ENCODE measurements around the gene RPS25. TPM values are rescaled to one million over a fixed set of nuclear protein-coding genes. Genes with fewer than 3 reads are reported as not detected.

The RPS25 gene
- total and polyA plus RNA-seq, 9 of the 15 experiments (the other 6 are each of a cell fraction or from before 2014, with no cell fraction given) = 1,553 to 5,486 (median 2,471) TPM

GRCh38 chr11:119067371-119068222 is 49.5 kb upstream of the RPS25 start, which contains the start of gene VPS11 (continued):
- no peak for TF ChIP-seq ZMIZ1 (IDR thresholded peaks at IDR 0.05; ENCODE audit: low read depth in 2 of 2, low read length in 2 of 2)
- TF ChIP-seq ZNF668 (CRISPR knock-in tag; IDR thresholded peaks at IDR 0.05) = no peak
- TF ChIP-seq ZFX (CRISPR knock-in tag; IDR thresholded peaks at IDR 0.05) = peak; percentile 64; the same call in 1 of the 2 replicates
- no peak for TF ChIP-seq TCFL5 (CRISPR knock-in tag; conservative IDR thresholded peaks at IDR 0.05)
- no peak for TF ChIP-seq SNIP1 (IDR thresholded peaks at IDR 0.05; ENCODE audit: low read depth)
- peak; percentile 98 for TF ChIP-seq SIN3B (IDR thresholded peaks at IDR 0.05; ENCODE audit: low read depth)
- peak in 1 of 2 experiments; percentile 64; a peak in 2 of 4 replicates for TF ChIP-seq RCOR1 (IDR thresholded peaks at IDR 0.05; ENCODE audit: borderline replicate concordance in 1 of 2, low read depth in 2 of 2, low read length in 2 of 2)
- TF ChIP-seq POLR2A (conservative IDR thresholded peaks at IDR 0.05) = peak; percentile 80
- 0 out of 2 replicates have a peak, but pooled peaks have one; percentile 10 for TF ChIP-seq MAFG (tag; conservative IDR thresholded peaks at IDR 0.05)
- TF ChIP-seq, protein P1, sequence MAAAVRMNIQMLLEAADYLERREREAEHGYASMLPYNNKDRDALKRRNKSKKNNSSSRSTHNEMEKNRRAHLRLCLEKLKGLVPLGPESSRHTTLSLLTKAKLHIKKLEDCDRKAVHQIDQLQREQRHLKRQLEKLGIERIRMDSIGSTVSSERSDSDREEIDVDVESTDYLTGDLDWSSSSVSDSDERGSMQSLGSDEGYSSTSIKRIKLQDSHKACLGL (CRISPR knock-in tag; IDR thresholded peaks at IDR 0.05; ENCODE audit: borderline replicate concordance, poor library complexity, severe bottlenecking) = peak; percentile 67
- TF ChIP-seq TAF1 (IDR thresholded peaks at IDR 0.05; ENCODE audit: control insufficient read depth, extremely low read depth, insufficient read depth, low read length, severe bottlenecking) = peak; percentile 88
- peak; percentile 90 for TF ChIP-seq SAP30 (IDR thresholded peaks at IDR 0.05; ENCODE audit: borderline replicate concordance, insufficient read depth, low read depth, low read length, poor library complexity, severe bottlenecking)
- TF ChIP-seq DIDO1 (tag; IDR thresholded peaks at IDR 0.05; ENCODE audit: low read depth) = peak; percentile 49; the same call in 1 of the 2 replicates
- peak; percentile 73 for TF ChIP-seq NFYB (IDR thresholded peaks at IDR 0.05; ENCODE audit: extremely low read depth, insufficient read length)
- TF ChIP-seq ARID4B (CRISPR knock-in tag; IDR thresholded peaks at IDR 0.05) = peak; percentile 89

Data from K562 (cell line).